Coronary artery (tissue), 2 donors: ENCODE measurements around the gene SRRM4.
"Not testable (repeated sequence)": the region's sequence is repeated elsewhere in the genome, so short reads cannot be mapped to it uniquely, and the experiment has no call there.

Experiments used
- DNase-seq: peaks from one replicate; pipeline ENCODE4 v3.0.0-alpha.2; 2017; ENCODE audit warnings: low spot score
- H3K27ac ChIP-seq, 2 donors: fragments of 200-600 bp; sonication (generic); one replicate each; pipeline ENCODE4 v1.5.1; 2016 to 2019
- H3K4me3 ChIP-seq: fragments of 200-600 bp; sonication (generic); 2 replicates; pipeline ENCODE4 v1.5.1; 2016; ENCODE audit warnings: mild to moderate bottlenecking, moderate library complexity
- TF ChIP-seq, protein P1 (sequence below): fragments of 200-600 bp; sonication (generic); IDR thresholded peaks from one replicate; pipeline ENCODE4 v1.5.1; 2019; ENCODE audit warnings: antibody characterized with exemption

The SRRM4 gene

DNA sequence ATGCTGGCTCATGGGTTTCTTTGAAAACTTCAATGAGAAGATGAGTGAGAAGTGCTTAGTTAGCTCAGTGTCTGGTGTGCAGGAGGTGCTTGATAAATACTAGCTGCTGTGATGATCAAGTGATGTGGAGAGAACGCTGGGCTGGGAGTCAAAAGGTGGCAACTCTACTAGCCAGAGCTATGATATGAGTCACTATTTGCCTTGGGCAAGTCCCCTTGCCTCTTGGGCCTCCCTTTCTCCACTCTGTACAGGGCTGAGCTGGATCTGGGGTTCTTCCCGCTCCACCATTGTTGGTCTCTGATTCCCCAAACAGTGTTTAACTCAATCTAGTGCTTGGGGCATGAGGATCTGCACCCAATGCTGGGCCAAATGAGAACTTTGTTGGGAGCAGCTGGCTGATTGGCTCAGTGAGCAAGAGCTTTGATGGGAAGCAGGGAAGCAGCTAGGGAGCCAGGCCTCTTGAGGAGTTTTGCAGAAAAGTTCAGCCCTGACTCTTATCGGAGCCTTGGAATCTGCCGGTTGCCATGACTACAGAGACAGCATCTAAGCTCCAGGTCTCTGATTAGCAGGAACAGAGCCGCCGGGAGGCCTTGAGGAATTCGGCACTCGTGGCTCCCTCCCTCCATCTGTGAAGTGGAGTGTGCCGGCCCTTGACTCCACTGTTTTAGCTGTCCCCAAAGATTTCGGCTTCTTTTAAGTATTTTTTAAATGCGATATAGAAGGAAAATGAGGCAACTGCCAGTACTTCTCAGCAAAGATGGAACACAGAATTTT, 115.3 kb downstream of the SRRM4 start:
- no peak for DNase-seq
- no peak overlapping the region for H3K27ac ChIP-seq
- TF ChIP-seq, protein P1, sequence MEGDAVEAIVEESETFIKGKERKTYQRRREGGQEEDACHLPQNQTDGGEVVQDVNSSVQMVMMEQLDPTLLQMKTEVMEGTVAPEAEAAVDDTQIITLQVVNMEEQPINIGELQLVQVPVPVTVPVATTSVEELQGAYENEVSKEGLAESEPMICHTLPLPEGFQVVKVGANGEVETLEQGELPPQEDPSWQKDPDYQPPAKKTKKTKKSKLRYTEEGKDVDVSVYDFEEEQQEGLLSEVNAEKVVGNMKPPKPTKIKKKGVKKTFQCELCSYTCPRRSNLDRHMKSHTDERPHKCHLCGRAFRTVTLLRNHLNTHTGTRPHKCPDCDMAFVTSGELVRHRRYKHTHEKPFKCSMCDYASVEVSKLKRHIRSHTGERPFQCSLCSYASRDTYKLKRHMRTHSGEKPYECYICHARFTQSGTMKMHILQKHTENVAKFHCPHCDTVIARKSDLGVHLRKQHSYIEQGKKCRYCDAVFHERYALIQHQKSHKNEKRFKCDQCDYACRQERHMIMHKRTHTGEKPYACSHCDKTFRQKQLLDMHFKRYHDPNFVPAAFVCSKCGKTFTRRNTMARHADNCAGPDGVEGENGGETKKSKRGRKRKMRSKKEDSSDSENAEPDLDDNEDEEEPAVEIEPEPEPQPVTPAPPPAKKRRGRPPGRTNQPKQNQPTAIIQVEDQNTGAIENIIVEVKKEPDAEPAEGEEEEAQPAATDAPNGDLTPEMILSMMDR: no peak
- H3K4me3 ChIP-seq: no peak overlapping the region

DNA sequence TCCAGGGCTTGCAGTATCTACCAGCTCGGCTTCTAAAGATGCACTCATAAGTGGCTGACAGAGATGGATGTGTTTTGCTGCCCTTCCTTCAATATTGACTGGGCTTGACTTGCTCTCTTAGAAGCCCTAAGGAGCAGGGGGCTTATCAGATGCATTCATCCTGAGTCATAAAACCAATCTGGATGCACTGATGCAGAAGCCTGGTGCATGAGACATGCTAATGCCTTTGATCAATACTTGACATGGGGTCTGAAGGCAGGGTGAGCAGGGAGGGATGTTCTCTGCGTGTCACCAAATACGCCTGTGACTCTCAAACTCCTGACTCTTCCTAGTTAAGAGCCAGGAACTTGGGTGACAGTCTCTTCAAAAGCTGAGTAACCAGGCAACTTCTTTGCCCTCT, 119.6 kb downstream of the SRRM4 start:
- H3K27ac ChIP-seq: no peak overlapping the region
- TF ChIP-seq, protein P1: no peak
- no peak for DNase-seq
- H3K4me3 ChIP-seq: no peak overlapping the region

DNA sequence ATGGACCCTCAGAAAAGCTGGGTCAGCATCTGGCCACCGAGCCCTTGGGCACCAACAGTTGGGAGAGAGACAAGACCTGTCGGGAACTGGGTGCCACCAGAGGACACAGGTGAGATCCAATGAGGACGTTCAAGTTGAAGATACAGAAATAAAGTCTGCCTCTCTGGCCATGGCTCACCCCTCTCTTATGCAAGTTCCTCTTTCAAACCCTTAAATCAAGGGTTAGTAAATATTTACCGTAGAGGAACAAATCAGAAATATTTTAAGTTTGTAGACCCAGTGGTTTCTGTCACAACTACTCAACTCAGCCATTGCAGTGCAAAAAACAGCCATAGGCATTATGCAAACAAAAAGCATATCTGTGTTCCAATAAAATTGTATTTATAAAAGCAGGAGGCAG, 120.9 kb downstream of the SRRM4 start:
- H3K27ac ChIP-seq: no peak overlapping the region
- TF ChIP-seq, protein P1: no peak
- no peak overlapping the region for H3K4me3 ChIP-seq
- no peak for DNase-seq

DNA sequence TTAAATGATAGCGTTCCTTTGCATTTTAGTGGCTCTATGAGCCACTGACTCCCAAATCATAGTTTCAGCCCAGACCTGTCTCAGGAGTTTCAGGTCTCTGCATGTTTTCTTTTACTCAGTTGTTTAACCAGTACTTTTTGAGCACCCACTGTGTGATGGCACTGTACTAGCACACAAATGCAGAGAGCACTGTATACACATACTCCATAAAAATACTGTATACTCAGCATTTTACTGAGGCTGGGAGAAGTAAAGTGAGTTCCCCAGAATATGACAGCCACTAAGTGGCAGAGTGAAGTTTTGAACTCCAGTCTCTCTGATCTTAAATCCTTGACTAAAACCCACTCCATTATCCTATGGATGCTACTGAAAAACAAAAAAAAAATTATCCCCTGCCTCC, 121.4 kb downstream of the SRRM4 start:
- H3K4me3 ChIP-seq: no peak overlapping the region
- no peak overlapping the region for H3K27ac ChIP-seq
- DNase-seq: no peak
- TF ChIP-seq, protein P1: no peak

DNA sequence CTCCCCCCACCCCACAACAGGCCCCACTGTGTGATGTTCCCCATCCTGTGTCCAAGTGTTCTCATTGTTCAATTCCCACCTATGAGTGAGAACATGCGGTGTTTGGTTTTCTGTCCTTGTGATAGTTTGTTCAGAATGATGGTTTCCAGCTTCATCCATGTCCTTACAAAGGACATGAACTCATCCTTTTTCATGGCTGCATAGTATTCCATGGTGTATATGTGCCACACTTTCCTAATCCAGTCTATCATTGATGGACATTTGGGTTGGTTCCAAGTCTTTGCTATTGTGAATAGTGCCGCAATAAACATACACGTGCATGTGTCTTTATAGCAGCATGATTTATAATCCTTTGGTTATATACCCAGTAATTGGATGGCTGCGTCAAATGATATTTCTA, 123.6 kb downstream of the SRRM4 start:
- not testable (repeated sequence) for H3K4me3 ChIP-seq, DNase-seq, H3K27ac ChIP-seq

DNA sequence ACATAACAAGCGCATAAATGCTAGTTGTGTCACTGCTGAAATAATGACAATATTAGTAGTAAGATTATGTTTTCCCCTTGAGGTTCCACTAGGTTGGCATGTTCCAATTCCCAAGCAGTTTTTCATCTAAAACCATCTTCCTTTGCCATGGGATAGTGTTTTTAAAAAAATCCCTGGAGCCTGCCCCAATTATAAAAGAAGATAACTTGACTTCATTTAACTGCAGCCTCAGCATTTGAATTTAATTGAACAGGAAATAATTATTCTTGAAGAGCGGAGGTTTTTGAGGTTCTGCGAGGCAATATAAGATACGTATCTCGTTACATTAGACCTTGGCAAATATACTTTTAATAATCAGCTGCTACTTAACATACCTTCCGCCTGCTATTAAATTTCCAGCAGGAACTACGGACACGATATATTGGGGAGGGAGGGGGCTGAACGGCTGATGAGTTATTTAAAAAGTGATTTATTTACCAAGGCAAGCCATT, 132.2 kb downstream of the SRRM4 start:
- DNase-seq: no peak
- no peak overlapping the region for H3K27ac ChIP-seq
- no peak overlapping the region for H3K4me3 ChIP-seq
- TF ChIP-seq, protein P1: no peak

DNA sequence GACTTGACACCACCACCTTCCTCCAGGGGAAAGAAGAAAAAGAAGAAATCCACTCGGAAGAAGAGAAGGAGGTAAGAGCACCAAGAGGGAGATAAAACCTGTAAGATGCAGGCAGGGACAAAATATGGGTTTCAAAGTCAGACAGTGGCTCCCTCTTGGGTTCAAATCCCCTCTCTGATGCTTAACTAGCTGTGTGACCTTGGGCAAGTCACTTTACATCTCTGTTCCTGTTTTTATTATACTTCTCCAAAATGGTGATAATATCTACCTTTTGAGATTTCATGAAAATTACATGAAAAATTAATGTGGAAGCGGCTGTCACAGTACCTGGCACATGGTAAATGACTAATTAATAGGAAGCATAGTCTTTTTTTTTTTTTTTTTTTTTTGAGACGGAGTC, 133.0 kb downstream of the SRRM4 start:
- Histone ChIP-seq H3K27ac (no peak overlapping the region), H3K4me3 (no peak overlapping the region)
- DNase-seq: no peak
- TF ChIP-seq, protein P1: no peak
